Muscle layer of duodenum (tissue), 2 donors: ENCODE measurements around the gene TUBE1.

Experiments used
- H3K27ac ChIP-seq: one replicate; pipeline ENCODE4 v1.7.0; 2013; ENCODE audit warnings: mild to moderate bottlenecking, low read length
- H3K27me3 ChIP-seq: one replicate; pipeline ENCODE4 v1.7.0; 2013; ENCODE audit warnings: low read depth, mild to moderate bottlenecking, control low read depth, low read length
- H3K36me3 ChIP-seq, 2 donors: one replicate each; pipeline ENCODE4 v1.7.0; 2013; ENCODE audit warnings: low read length in 2 of 2, control low read depth in 1 of 2, mild to moderate bottlenecking in 1 of 2; ENCODE audit not compliant: insufficient read depth in 2 of 2, control insufficient read depth in 1 of 2
- H3K4me1 ChIP-seq, 2 donors: one replicate each; pipeline ENCODE4 v1.7.0; 2013; ENCODE audit warnings: low read length in 2 of 2, mild to moderate bottlenecking in 2 of 2, control low read depth in 1 of 2, moderate library complexity in 1 of 2; ENCODE audit not compliant: insufficient read depth in 2 of 2, control insufficient read depth in 1 of 2
- H3K4me3 ChIP-seq, 2 donors: one replicate each; pipeline ENCODE4 v1.7.0; 2013; ENCODE audit warnings: low read length in 2 of 2, low read depth in 1 of 2, mild to moderate bottlenecking in 1 of 2
- H3K9me3 ChIP-seq, 2 donors: one replicate each; pipeline ENCODE4 v1.7.0; 2013; ENCODE audit warnings: low read length in 2 of 2, control low read depth in 1 of 2, mild to moderate bottlenecking in 1 of 2; ENCODE audit not compliant: control insufficient read depth in 1 of 2
- donor health status: healthy.

Gene TUBE1

DNA sequence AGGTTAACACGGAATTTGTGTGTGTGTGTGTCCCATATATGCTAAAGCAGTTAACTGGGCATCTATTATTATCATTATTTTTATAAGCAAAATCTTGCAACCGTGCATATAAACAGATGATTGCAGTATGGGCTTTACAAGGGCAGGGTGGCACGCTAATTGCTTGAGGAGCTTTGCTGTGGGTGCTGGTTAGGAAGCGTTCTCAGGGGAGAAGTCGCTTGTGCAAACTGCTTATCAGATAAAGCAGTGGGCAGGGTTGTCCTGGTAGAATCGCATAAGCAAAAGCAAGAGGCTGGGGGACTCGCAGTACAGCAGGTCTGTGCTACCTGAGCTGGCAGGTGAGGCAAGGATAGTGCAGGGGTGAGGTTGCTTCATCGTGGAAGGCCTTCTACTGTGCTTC is 43.1 kb downstream of the TUBE1 start:
- peaks cover 0 to 24% of the 10 kb centered on the region in 2 donors for H3K4me1 ChIP-seq
- no peaks in the 10 kb centered on the region for H3K9me3 ChIP-seq
- H3K4me3 ChIP-seq = no peak overlapping the region
- no peak overlapping the region for H3K27ac ChIP-seq
- H3K27me3 ChIP-seq = no peaks in the 10 kb centered on the region
- H3K36me3 ChIP-seq = peaks cover 0 to 4% of the 10 kb centered on the region in 2 donors

DNA sequence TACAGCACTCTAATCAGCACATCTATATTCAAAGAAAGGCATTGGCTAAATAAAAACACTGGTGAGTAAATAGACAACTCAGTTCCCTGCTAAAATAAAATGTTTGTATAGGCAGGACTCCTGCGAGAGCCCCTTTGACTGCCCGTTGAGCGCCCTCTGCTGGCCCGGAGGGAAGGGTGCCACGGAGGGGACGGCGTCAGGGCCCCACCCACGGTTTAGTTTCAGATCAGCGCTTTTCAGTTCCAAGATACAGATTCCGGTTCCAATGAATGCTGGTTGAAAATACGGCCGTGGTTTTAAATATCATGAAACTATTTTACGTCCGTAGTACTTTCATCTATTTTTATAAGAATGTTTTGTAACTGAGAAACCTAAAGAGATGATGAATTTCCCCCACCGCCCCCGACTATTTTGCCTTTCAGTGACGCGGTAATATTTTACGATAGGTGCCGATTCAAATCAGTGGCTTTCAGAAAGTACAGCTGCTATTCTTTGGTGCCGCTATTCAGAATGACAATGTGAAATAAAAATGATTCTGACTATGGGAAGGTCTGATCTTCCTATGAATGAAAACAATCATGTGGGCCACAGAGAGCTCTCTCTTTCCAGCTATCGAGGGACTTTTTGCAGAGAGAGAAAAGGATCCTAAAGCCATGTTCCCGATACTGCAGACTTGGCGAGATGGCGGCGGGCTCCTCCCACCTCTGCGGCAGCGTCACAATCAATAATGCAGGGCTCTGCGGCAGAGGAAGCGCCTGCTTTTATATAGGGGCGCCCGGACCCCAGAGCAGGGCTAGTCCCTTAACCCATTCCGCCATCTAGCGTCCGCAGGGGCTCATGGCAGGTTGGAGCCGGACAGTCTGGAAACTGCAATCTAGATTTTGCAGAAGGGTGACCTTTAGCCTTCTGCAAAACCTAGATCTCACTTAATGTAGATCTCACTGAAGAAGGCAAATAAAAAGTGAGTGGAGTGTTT is 44.0 kb downstream of the TUBE1 start:
- Histone ChIP-seq H3K4me3 (peak overlapping the region; percentile 67 to 94), H3K9me3 (no peaks in the 10 kb centered on the region), H3K27ac (peak overlapping the region; percentile 97), H3K4me1 (peaks cover 0 to 27% of the 10 kb centered on the region in 2 donors), H3K27me3 (no peaks in the 10 kb centered on the region), H3K36me3 (peaks cover 0 to 4% of the 10 kb centered on the region in 2 donors)

DNA sequence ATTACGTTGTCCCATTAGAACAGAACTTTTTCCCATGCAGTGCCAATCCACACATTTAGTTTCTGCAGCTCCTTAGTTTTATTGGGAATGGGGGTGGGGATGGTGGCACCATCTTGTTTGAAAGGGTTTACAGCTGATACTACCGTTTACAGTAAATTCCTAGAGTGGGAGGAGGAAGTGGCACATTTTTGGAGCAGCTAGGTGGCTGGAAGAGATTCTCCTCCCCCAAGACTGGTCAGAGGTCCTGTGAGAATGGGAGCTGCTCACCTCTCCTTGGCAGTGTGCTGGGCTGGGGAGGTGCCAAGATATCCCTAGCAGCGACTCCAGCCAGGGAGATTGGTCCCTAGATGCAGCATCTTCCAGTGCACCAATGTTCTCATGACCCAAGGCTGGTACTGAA is 45.7 kb downstream of the TUBE1 start:
- no peak overlapping the region for H3K27ac ChIP-seq
- peaks cover 0 to 36% of the 10 kb centered on the region in 2 donors for H3K4me1 ChIP-seq
- H3K27me3 ChIP-seq = no peaks in the 10 kb centered on the region
- no peaks in the 10 kb centered on the region for H3K9me3 ChIP-seq
- no peak overlapping the region for H3K4me3 ChIP-seq
- peaks cover 0 to 4% of the 10 kb centered on the region in 2 donors for H3K36me3 ChIP-seq

DNA sequence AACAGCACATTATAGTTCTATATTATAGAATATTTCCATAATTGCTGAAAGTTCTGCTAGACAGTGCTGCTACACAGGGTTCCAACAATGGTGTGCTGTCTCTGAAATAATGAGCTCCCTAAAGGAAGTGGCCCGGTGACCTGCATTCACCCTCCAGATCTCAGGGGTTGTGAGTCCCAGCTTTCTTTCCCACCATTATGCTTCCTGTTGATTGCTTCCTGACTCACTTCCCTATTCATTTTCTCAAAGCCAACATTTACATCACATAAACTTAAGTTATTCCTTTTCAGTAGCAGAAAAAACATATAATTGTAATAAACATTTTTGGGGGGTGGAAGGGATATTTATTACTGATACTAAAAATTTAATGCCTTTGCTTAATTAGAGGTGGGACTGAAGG is 46.3 kb downstream of the TUBE1 start:
- Histone ChIP-seq H3K27me3 (no peaks in the 10 kb centered on the region), H3K4me1 (peaks cover 0 to 36% of the 10 kb centered on the region in 2 donors), H3K9me3 (no peaks in the 10 kb centered on the region), H3K27ac (no peak overlapping the region), H3K4me3 (no peak overlapping the region), H3K36me3 (peaks cover 0 to 4% of the 10 kb centered on the region in 2 donors)

DNA sequence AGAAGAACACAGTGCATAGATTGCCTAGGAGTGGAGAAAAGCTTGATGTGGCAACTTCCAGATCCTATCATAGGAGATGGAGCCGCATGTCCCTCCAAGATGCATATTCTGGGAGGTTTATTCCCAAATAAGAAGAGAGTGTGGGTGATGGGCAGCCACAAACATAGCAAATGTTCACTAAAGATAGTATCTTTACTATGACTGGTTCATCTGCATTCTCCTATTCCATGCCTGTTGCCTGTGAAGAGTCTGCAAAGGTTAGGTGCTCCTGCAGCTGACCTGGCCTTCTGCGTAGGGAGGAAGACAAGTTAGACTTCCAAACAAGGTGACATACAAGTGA is 47.9 kb downstream of the TUBE1 start:
- Histone ChIP-seq H3K27me3 (no peaks in the 10 kb centered on the region), H3K4me1 (peaks cover 0 to 24% of the 10 kb centered on the region in 2 donors), H3K27ac (no peak overlapping the region), H3K4me3 (no peak overlapping the region), H3K36me3 (peaks cover 0 to 4% of the 10 kb centered on the region in 2 donors), H3K9me3 (no peaks in the 10 kb centered on the region)

DNA sequence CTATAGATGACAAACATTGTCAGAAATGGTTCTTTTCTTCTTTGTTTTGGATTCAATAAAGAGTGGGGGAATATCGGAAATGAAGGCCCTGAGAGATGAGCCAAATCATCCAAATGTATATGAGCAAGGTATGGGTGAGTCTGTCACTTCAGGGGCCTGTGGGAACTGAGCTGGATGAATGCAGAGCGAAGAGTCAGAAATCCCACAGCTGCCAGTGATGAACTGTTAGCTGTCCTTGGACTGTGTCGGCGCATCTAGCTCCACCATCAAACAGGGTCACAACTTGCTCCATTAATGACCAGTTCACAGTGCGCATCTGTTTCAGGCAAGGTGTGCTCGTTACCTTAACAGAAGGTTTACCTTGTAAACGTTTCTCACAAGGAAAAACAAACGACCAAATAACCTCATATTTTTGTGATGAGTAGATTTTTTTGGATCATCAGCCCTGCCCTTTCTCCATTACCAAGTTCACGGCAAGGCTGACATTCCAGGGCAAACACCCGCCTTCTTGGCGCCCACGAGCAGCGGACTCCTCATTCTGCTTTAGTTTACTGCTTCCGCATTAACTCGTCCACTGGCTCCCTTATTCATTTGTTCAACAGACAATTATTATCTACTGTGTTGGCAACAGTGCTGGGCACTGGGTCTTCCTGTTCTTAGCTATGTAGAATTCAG is 48.4 kb downstream of the TUBE1 start:
- Histone ChIP-seq H3K27ac (peak overlapping the region; percentile 53), H3K9me3 (no peaks in the 10 kb centered on the region), H3K36me3 (peaks cover 0 to 4% of the 10 kb centered on the region in 2 donors), H3K4me1 (peaks cover 0 to 18% of the 10 kb centered on the region in 2 donors), H3K27me3 (no peaks in the 10 kb centered on the region), H3K4me3 (no peak overlapping the region)

DNA sequence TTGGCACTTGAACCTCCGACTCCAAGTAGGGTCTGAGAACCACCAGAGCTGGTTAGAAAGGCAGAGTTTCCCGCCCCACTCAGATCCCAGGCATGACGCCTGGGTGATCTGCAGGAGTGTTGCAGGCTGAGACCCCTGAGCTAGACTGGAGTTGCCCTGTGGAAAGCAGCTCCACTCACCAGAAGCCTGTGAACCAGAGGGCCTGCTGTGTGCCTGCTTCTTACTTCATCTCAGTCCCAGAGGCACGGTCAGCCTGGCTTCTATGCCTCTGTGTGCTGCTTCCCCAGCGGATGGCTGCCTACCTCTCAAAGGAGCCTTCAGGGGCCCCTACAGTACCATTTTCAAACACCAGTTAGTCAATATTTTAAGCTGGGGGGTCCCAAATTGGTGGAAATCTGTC is 49.0 kb downstream of the TUBE1 start:
- Histone ChIP-seq H3K4me1 (peaks cover 0 to 16% of the 10 kb centered on the region in 2 donors), H3K27me3 (no peaks in the 10 kb centered on the region), H3K36me3 (peaks cover 0 to 2% of the 10 kb centered on the region in 2 donors), H3K9me3 (no peaks in the 10 kb centered on the region), H3K4me3 (no peak overlapping the region), H3K27ac (peak overlapping the region; percentile 53)

DNA sequence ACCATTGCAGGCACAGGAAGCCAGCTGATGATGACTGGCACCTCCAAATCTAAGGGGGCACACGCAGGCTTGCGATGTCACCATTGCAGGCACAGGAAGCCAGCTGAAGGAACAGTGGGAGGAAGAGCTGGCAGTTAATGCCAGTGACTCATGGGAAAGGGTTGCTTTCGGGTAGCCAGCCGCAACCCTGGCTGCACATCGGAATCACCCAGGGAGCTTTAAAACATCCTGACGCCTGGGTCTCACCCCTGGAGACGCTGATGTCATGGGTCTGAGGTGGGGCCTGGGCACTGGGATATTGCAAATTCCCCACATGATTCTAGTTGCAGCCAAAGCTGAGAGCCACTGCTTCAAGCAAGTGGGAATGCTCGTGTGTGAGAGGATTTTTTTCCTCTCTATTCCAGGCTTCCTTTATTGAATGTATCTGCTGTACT is 49.5 kb downstream of the TUBE1 start:
- Histone ChIP-seq H3K36me3 (no peaks in the 10 kb centered on the region), H3K27ac (peak overlapping the region; percentile 53), H3K27me3 (no peaks in the 10 kb centered on the region), H3K9me3 (no peaks in the 10 kb centered on the region), H3K4me3 (no peak overlapping the region), H3K4me1 (peaks cover 0 to 14% of the 10 kb centered on the region in 2 donors)

DNA sequence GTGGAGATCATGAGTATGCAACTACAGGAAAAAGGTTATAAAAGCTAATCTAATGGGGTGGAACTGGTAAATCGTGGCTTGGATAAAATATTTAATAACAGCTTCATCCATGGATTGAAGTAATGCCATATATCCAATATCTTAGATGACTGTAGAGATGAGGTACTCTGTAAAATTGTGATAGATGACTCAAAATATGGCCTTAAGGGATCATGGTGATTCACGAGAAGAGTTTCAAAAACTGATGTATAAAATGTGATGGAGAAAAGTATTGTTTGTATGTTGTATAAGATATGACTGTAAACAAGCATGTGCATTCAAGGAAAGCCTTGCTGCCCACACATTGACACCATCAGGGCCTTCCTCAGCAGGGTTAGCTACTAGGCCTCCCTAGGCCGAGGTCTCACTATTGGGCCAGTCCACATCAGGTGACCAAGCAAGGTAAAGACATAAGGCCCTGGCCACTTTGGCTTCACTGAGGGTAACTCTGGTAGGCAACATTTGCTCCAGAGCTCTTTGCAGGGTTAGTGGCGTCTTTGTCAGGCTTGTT is 51.1 kb downstream of the TUBE1 start:
- H3K27ac ChIP-seq = peak overlapping the region; percentile 27
- no peak overlapping the region for H3K4me3 ChIP-seq
- no peaks in the 10 kb centered on the region for H3K9me3 ChIP-seq
- no peaks in the 10 kb centered on the region for H3K36me3 ChIP-seq
- peaks cover 0 to 12% of the 10 kb centered on the region in 2 donors for H3K4me1 ChIP-seq
- H3K27me3 ChIP-seq = no peaks in the 10 kb centered on the region

DNA sequence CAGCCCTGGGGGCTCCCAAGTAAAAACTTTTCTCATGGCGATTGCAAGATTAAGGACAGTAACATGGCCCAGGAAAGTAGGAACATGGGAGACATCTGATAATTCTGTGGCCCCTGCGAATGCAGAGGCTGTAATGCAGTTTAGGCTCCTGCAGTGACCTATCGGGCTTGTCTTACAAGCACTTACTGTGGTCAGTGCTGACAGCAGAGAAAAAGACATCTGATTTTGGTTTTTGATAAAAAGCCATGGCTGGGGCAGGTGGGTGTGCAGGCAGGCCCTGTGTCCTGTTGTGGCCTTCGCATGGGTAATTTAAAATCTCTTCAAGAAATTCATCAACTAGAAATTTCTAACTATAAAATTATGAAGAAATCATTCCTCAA is 52.7 kb downstream of the TUBE1 start:
- H3K27me3 ChIP-seq = no peaks in the 10 kb centered on the region
- no peak overlapping the region for H3K4me3 ChIP-seq
- H3K27ac ChIP-seq = no peak overlapping the region
- no peaks in the 10 kb centered on the region for H3K9me3 ChIP-seq
- H3K36me3 ChIP-seq = no peaks in the 10 kb centered on the region
- H3K4me1 ChIP-seq = peaks cover 0 to 15% of the 10 kb centered on the region in 2 donors
